HepG2 (cell line): ENCODE data around the gene USP32. TPM values are rescaled to one million over a fixed set of nuclear protein-coding genes. Genes with fewer than 3 reads are reported as not detected.

ENCODE experiments used
- ATAC-seq: fragments of 200-7000 bp; cut with Tn5 transposase; 3 replicates; pipeline ENCODE4 v1.9.1; 2020; ENCODE audit warnings: mild to moderate bottlenecking, moderate library complexity
- BruUV-seq: library from RNA; stranded (reverse); fragments of 400-500 nt; replicated peaks from 2 replicates; lab custom pipeline; 2021; lab: Mats Ljungman, UMichigan
- CTCF ChIA-PET: fragments of 300-600 bp; formaldehyde crosslinking; extraction: SDS; loops from one replicate; lab custom pipeline; 2021; ENCODE audit warnings: low total read pairs, inconsistent platforms, low intra/inter-chr PET ratio; lab: Yijun Ruan, JAX
- POLR2A ChIA-PET: fragments of 350-600 bp; sonication (Branson Sonifier 250); formaldehyde crosslinking; loops from one replicate; lab custom pipeline; 2020; ENCODE audit warnings: antibody characterized with exemption, inconsistent platforms; lab: Yijun Ruan, JAX
- DNase-seq: peaks from one replicate; pipeline ENCODE4 v3.0.0-alpha.2; 2015; ENCODE audit warnings: low spot score
- FAIRE-seq: peaks from 3 replicates; lab custom pipeline; 2011; peaks lifted over from hg19 to GRCh38; lab: Jason Lieb, UNC
- H2AFZ ChIP-seq: one replicate; pipeline ENCODE4 v1.6.1; 2011; ENCODE audit warnings: low read length, inconsistent platforms
- H3K27ac ChIP-seq: fragments of 300-600 bp; 3 replicates; pipeline ENCODE4 v1.8.0; 2011; ENCODE audit warnings: mixed run types, mild to moderate bottlenecking, mixed read lengths, low read length, inconsistent platforms; ENCODE audit not compliant: insufficient read depth; ENCODE audit errors: extremely low read length
- H3K27me3 ChIP-seq, 2 experiments: fragments of 200-600 bp in 1 of 2; 2 replicates in 1 of 2; 3 replicates in 1 of 2; pipeline versions ENCODE4 v1.6.0 to v1.8.0; 2011; ENCODE audit warnings: low read length in 2 of 2, mild to moderate bottlenecking in 2 of 2, moderate library complexity in 2 of 2, inconsistent platforms in 1 of 2; ENCODE audit not compliant: insufficient read depth in 2 of 2, control insufficient read depth in 1 of 2
- H3K36me3 ChIP-seq, 2 experiments: fragments of 200-600 bp in 1 of 2; replicated peaks in 1 of 2; 2 replicates in 1 of 2; 3 replicates in 1 of 2; pipeline versions ENCODE4 v1.5.1 to v1.8.0; 2011; ENCODE audit warnings: low read length in 2 of 2, inconsistent platforms in 1 of 2; ENCODE audit not compliant: insufficient read depth in 2 of 2, control insufficient read depth in 1 of 2
- H3K4me1 ChIP-seq: 2 replicates; pipeline ENCODE4 v1.5.1; 2012; ENCODE audit warnings: low read length, inconsistent platforms; ENCODE audit not compliant: insufficient read depth
- H3K4me2 ChIP-seq: 2 replicates; pipeline ENCODE4 v1.6.0; 2011; ENCODE audit warnings: low read depth, low read length, inconsistent platforms
- H3K4me3 ChIP-seq, 3 experiments: fragments of 200-600 bp in 1 of 3; sonication (generic), shearing (Covaris generic) in 1 of 3; replicated peaks in 1 of 3; 2 replicates each; pipeline ENCODE4 v1.5.1; 2011 to 2016; ENCODE audit warnings: low read length in 3 of 3, inconsistent platforms in 2 of 3, low read depth in 2 of 3, mild to moderate bottlenecking in 2 of 3, control low read depth in 1 of 3, mixed read lengths in 1 of 3; ENCODE audit not compliant: insufficient read depth in 1 of 3
- H3K79me2 ChIP-seq: one replicate; pipeline ENCODE4 v1.6.1; 2011; ENCODE audit warnings: low read length, inconsistent platforms; ENCODE audit not compliant: insufficient read depth
- H3K9ac ChIP-seq: 2 replicates; pipeline ENCODE4 v1.6.0; 2011; ENCODE audit warnings: mild to moderate bottlenecking, low read depth, low read length, inconsistent platforms; ENCODE audit not compliant: insufficient read depth
- H3K9me3 ChIP-seq: 2 replicates; pipeline ENCODE4 v1.5.1; 2012; ENCODE audit warnings: mild to moderate bottlenecking, low read length
- H4K20me1 ChIP-seq: 2 replicates; pipeline ENCODE4 v1.6.0; 2011; ENCODE audit warnings: inconsistent platforms, mild to moderate bottlenecking, low read length, moderate library complexity; ENCODE audit not compliant: insufficient read depth
- ELF4 ChIP-seq: sonication (generic); formaldehyde crosslinking; IDR thresholded peaks from 2 replicates; pipeline ENCODE4 v1.5.0; 2020; ENCODE audit warnings: missing genetic modification reagents, mild to moderate bottlenecking, moderate library complexity, borderline replicate concordance
- HIVEP1 ChIP-seq: sonication (generic); formaldehyde crosslinking; IDR thresholded peaks from 2 replicates; pipeline ENCODE4 v1.4.0; 2020; ENCODE audit warnings: mild to moderate bottlenecking, missing genetic modification reagents
- HNRNPK ChIP-seq: fragments of 200-400 bp; formaldehyde crosslinking; IDR thresholded peaks from 2 replicates; pipeline ENCODE4 v1.6.1; 2018; ENCODE audit warnings: low read length, low read depth, moderate library complexity, mild to moderate bottlenecking; ENCODE audit not compliant: poor library complexity, severe bottlenecking
- REXO4 ChIP-seq: sonication (generic); formaldehyde crosslinking; IDR thresholded peaks from 2 replicates; pipeline ENCODE4 v1.8.0; 2022; ENCODE audit warnings: missing genetic modification reagents, mild to moderate bottlenecking, borderline replicate concordance
- SRF ChIP-seq: IDR thresholded peaks from 2 replicates; pipeline ENCODE4 v1.6.1; 2011; ENCODE audit warnings: mild to moderate bottlenecking, low read depth, low read length, moderate library complexity
- SRSF1 ChIP-seq: fragments of 200-400 bp; formaldehyde crosslinking; optimal IDR thresholded peaks from 2 replicates; pipeline ENCODE3; 2017; ENCODE audit warnings: mild to moderate bottlenecking, low read depth, low read length, moderate library complexity
- SRSF4 ChIP-seq: fragments of 200-400 bp; formaldehyde crosslinking; IDR thresholded peaks from one replicate; pipeline ENCODE4 v1.6.1; 2018; ENCODE audit warnings: mild to moderate bottlenecking, low read depth, low read length, moderate library complexity; ENCODE audit not compliant: poor library complexity, severe bottlenecking
- SRSF9 ChIP-seq: fragments of 200-400 bp; formaldehyde crosslinking; IDR thresholded peaks from 2 replicates; pipeline ENCODE4 v1.6.1; 2018; ENCODE audit warnings: borderline replicate concordance, mild to moderate bottlenecking, low read depth, low read length; ENCODE audit not compliant: insufficient read depth, poor library complexity, severe bottlenecking
- ZBTB34 ChIP-seq: sonication (generic); formaldehyde crosslinking; IDR thresholded peaks from 2 replicates; pipeline ENCODE4 v1.8.0; 2022; ENCODE audit warnings: mild to moderate bottlenecking, missing genetic modification reagents
- ZFY ChIP-seq: sonication (generic); formaldehyde crosslinking; IDR thresholded peaks from 2 replicates; pipeline ENCODE4 v1.4.0; 2020; ENCODE audit warnings: missing genetic modification reagents
- ZNF296 ChIP-seq: sonication (generic); formaldehyde crosslinking; conservative IDR thresholded peaks from 2 replicates; pipeline ENCODE4 v1.5.0; 2020; ENCODE audit warnings: mild to moderate bottlenecking, missing genetic modification reagents
- ZNF329 ChIP-seq: sonication (generic); formaldehyde crosslinking; IDR thresholded peaks from 2 replicates; pipeline ENCODE4 v1.9.0; 2021; ENCODE audit warnings: low read depth, mild to moderate bottlenecking, missing genetic modification reagents
- ZNF33A ChIP-seq: sonication (generic); formaldehyde crosslinking; IDR thresholded peaks from 2 replicates; pipeline ENCODE4 v1.5.1; 2020; ENCODE audit warnings: missing genetic modification reagents, mild to moderate bottlenecking, moderate library complexity, borderline replicate concordance
- ZNF414 ChIP-seq: sonication (generic); formaldehyde crosslinking; IDR thresholded peaks from 2 replicates; pipeline ENCODE4 v1.5.0; 2020; ENCODE audit warnings: missing genetic modification reagents
- ZNF619 ChIP-seq: sonication (generic); formaldehyde crosslinking; IDR thresholded peaks from 2 replicates; pipeline ENCODE4 v1.4.0; 2020; ENCODE audit warnings: mild to moderate bottlenecking, missing genetic modification reagents
- ZNF652 ChIP-seq: IDR thresholded peaks from 2 replicates; pipeline ENCODE4 v1.6.1; 2016; ENCODE audit warnings: low read depth, borderline replicate concordance
- ZNF792 ChIP-seq: IDR thresholded peaks from 2 replicates; pipeline ENCODE4 v1.6.1; 2016
- ZSCAN25 ChIP-seq: sonication (generic); formaldehyde crosslinking; IDR thresholded peaks from 2 replicates; pipeline ENCODE4 v1.8.0; 2022; ENCODE audit warnings: mild to moderate bottlenecking, missing genetic modification reagents
- WGBS: methylation state at CpG from one replicate; pipeline ENCODE4 v1.1.6; 2017; ENCODE audit warnings: low lambda C conversion rate; 5-methylcytosine and 5-hydroxymethylcytosine counted together
- in situ Hi-C: cut with HindIII; loops from 2 replicates; pipeline ENCODE4 v1.10.0; 2017; ENCODE audit warnings: low pct_unique_long_range_greater_than_20kb; ENCODE audit not compliant: extremely low pct_ligation_motif_present
- intact Hi-C: fragments of 100-400 bp; cut with micrococcal nuclease; formaldehyde crosslinking; loops from one replicate; pipeline ENCODE4 v1.10.0; 2022; ENCODE audit not compliant: unreplicated experiment
- polyA plus RNA-seq, 8 experiments: library from polyadenylated mRNA; depleted of rRNA in 3 of 8; stranded (reverse) in 7 of 8; unstranded in 1 of 8; fragments of >200 nt; fragmentation: Illumina TruSeq in 4 of 8; extraction: Trizol in 4 of 8; gene quantifications; 2 replicates each; pipeline versions ENCODE4 v1.2.1 to v1.2.3, GENCODE V29; 2011 to 2016; ENCODE audit warnings: low read depth in 4 of 8, missing spikeins in 1 of 8, mixed read lengths in 1 of 8; ENCODE audit not compliant: insufficient read depth in 1 of 8
- total RNA-seq, 5 experiments: library from RNA; depleted of rRNA; stranded (reverse); fragments of >200 nt; fragmentation: Illumina TruSeq; extraction: Trizol; gene quantifications; 2 replicates each; pipeline ENCODE4 v1.2.3, GENCODE V29; 2016; ENCODE audit warnings: low read depth in 1 of 5

USP32 gene
- total and polyA plus RNA-seq, 2 of the 13 experiments (the other 11 are each of a cell fraction or from before 2014, with no cell fraction given), result 24.9 to 39.9 TPM

- Histone ChIP-seq H3K4me2 (no peak overlapping the region), H3K27ac (no peak overlapping the region), H3K9ac (no peak overlapping the region), H3K79me2 (peaks cover 3% of the 10 kb centered on the region), H4K20me1 (no peaks in the 10 kb centered on the region), H3K36me3 (peaks cover 0 to 2% of the 10 kb centered on the region in 2 experiments; a peak in 3 of 5 replicates), H3K4me1 (peaks cover 15% of the 10 kb centered on the region), H3K4me3 (no peak overlapping the region), H2AFZ (no peak overlapping the region), H3K27me3 (no peaks in the 10 kb centered on the region), H3K9me3 (no peaks in the 10 kb centered on the region)
- ChIA-PET CTCF (no interaction called here), POLR2A (interaction anchor here (1.5 kb wide), 1 partner anchor 61 kb away, joined by 3 read pairs; the partner anchor contains the start of gene USP32)
- no TSS peak for BruUV-seq
- intact Hi-C loops (no loop called here), in situ Hi-C loops (no loop called here)
- DNase-seq (no peak), ATAC-seq (no peak), FAIRE-seq (no peak)
- TF ChIP-seq ZNF414, result no peak
- peak; percentile 38 for TF ChIP-seq HNRNPK
- WGBS, result 94% methylated on average over 1 of the region's 1 CpG
Observed at GRCh38 chr17:60330731-60331130, 61.2 kb downstream of the USP32 start.

DNA sequence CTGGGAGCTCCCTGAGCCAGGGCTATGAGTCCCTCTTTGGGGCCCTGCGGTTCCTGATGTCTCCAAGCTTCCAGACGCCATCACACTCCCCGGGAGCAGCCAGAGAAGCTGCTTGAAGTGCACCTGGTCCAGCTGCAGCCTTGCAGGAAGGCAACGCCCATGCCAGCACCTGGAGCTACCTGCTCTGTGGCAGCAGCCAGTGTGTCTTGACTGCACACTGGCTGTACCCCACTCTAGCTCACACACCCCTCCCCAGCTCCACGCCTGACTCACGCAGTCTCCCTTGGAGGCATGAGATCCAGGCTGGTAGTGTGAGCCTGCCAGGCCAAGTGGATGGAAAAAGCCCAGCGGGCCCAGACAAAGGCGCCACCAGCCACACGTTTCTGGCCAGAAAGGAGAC, 63.3 kb downstream of the USP32 start:
- POLR2A ChIA-PET, result interaction anchor here (0.9 kb wide), 1 partner anchor 63 kb away, joined by 4 read pairs; the partner anchor contains the start of gene USP32
- H3K4me1 ChIP-seq, result peaks cover 15% of the 10 kb centered on the region
- no peak for FAIRE-seq
- 92% methylated on average over 8 of the region's 9 CpGs for WGBS
- no TSS peak for BruUV-seq
- H3K27ac ChIP-seq, result no peak overlapping the region
- no peaks in the 10 kb centered on the region for H4K20me1 ChIP-seq
- in situ Hi-C loops, result no loop called here
- H3K36me3 ChIP-seq, result peaks cover 0 to 2% of the 10 kb centered on the region in 2 experiments; a peak in 3 of 5 replicates
- peaks cover 1% of the 10 kb centered on the region for H3K79me2 ChIP-seq
- intact Hi-C loops, result loop anchor here (10.0 kb wide), 1 partner anchor 46 kb away; no protein-coding TSS in a partner anchor
- H3K4me2 ChIP-seq, result no peak overlapping the region
- no peaks in the 10 kb centered on the region for H3K27me3 ChIP-seq
- ATAC-seq, result peak; percentile 31; the same call in 1 of the 3 replicates
- no peak for DNase-seq
- H3K9ac ChIP-seq, result no peak overlapping the region
- no peak overlapping the region for H3K4me3 ChIP-seq
- CTCF ChIA-PET, result no interaction called here
- H3K9me3 ChIP-seq, result no peaks in the 10 kb centered on the region
- H2AFZ ChIP-seq, result no peak overlapping the region
- TF ChIP-seq ZNF619 (CRISPR knock-in tag) (no peak), ZBTB34 (CRISPR knock-in tag) (no peak), ZNF652 (CRISPR knock-in tag) (no peak), ZNF33A (CRISPR knock-in tag) (no peak), SRSF1 (no peak), ZNF792 (CRISPR knock-in tag) (no peak), ZNF329 (CRISPR knock-in tag) (no peak), SRF (no peak), SRSF9 (no peak), ZFY (CRISPR knock-in tag) (no peak), HIVEP1 (CRISPR knock-in tag) (no peak), ELF4 (CRISPR knock-in tag) (no peak), REXO4 (CRISPR knock-in tag) (no peak), ZSCAN25 (CRISPR knock-in tag) (no peak), SRSF4 (no peak), ZNF296 (CRISPR knock-in tag) (no peak)
